ENCODE results near the gene MAGI2.

The MAGI2 gene

DNA sequence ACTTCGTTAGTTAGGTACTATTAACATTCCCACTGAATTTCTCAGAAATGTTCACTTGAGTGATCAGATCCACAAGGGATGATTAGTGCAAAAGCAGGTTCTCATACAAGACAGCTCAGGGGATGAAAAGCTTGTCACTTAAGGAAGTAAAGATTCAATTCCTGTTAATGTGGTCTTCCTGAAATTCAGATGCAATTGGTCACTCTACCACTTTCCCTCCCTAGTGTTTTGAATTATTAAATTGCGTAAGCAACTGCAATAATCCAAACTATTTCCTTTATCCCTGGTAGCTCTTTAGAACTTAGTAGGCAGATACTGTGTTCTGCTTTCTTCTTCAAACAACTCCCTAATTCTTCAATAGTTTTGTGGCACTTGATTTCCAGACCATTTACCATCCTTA lies 121.4 kb downstream of the MAGI2 start:
- Histone ChIP-seq H4K20me1 (ENCODE audit: control insufficient read depth, insufficient read depth, low read depth, low read length) (no peaks in the 10 kb centered on the region), H3K27me3 (ENCODE audit: control insufficient read depth, low read length) (no peaks in the 10 kb centered on the region), H3K4me3 (ENCODE audit: low read length) (no peak overlapping the region), H3F3A (ENCODE audit: control insufficient read depth, insufficient read depth) (no peaks in the 10 kb centered on the region), H3K4me1 (ENCODE audit: control insufficient read depth, low read length) (no peaks in the 10 kb centered on the region), H3K9me2 (replicated peaks; ENCODE audit: control insufficient read depth, low read length) (no peaks in the 10 kb centered on the region), H3K9me3 (ENCODE audit: control insufficient read depth, insufficient read depth, low read length) (no peaks in the 10 kb centered on the region), H3K79me2 (ENCODE audit: control insufficient read depth, low read length) (no peaks in the 10 kb centered on the region), H3K4me2 (ENCODE audit: low read length) (no peak overlapping the region), H3K27ac (ENCODE audit: low read depth, low read length) (no peak overlapping the region), H3K36me3 (ENCODE audit: control insufficient read depth, low read length) (no peaks in the 10 kb centered on the region)
- no peak for TF ChIP-seq CTCF (IDR thresholded peaks at IDR 0.05; ENCODE audit: low read depth, low read length, poor library complexity, severe bottlenecking)
- TF ChIP-seq EZH2phosphoT487 (IDR thresholded peaks at IDR 0.05; ENCODE audit: borderline replicate concordance, low read length), result no peak

DNA sequence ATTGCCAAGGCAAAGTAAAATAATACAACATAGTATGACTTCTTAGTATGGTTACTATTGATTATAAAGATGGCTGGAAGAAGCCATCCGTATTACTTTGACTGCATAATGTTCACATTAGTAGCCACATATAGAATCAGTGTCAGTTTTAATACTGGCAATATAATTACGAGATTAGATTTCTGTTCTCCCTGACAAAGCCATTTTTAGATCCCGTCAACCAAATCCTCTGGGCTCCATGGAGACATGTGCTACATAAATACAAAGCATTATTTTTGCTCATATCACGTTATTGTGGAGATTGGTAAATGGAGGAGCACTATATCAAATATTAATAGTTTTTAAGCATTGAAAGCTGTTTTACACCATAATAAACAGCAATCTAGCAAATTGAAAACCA lies 124.0 kb downstream of the MAGI2 start:
- Histone ChIP-seq H3K9me3 (ENCODE audit: control insufficient read depth, insufficient read depth, low read length) (no peaks in the 10 kb centered on the region), H3K4me1 (ENCODE audit: control insufficient read depth, low read length) (no peaks in the 10 kb centered on the region), H3K4me3 (ENCODE audit: low read length) (no peak overlapping the region), H3K79me2 (ENCODE audit: control insufficient read depth, low read length) (no peaks in the 10 kb centered on the region), H3K4me2 (ENCODE audit: low read length) (no peak overlapping the region), H3K27me3 (ENCODE audit: control insufficient read depth, low read length) (no peaks in the 10 kb centered on the region), H3K27ac (ENCODE audit: low read depth, low read length) (no peak overlapping the region), H3K36me3 (ENCODE audit: control insufficient read depth, low read length) (no peaks in the 10 kb centered on the region), H4K20me1 (ENCODE audit: control insufficient read depth, insufficient read depth, low read depth, low read length) (no peaks in the 10 kb centered on the region), H3F3A (ENCODE audit: control insufficient read depth, insufficient read depth) (no peaks in the 10 kb centered on the region), H3K9me2 (replicated peaks; ENCODE audit: control insufficient read depth, low read length) (no peaks in the 10 kb centered on the region; the same call in 1 of the 2 replicates)
- no peak for TF ChIP-seq EZH2phosphoT487 (IDR thresholded peaks at IDR 0.05; ENCODE audit: borderline replicate concordance, low read length)
- TF ChIP-seq CTCF (IDR thresholded peaks at IDR 0.05; ENCODE audit: low read depth, low read length, poor library complexity, severe bottlenecking), result no peak

GRCh38 chr7:79320741-79321473 lies 132.6 kb downstream of the MAGI2 start:
- no peaks in the 10 kb centered on the region for H3F3A ChIP-seq (ENCODE audit: control insufficient read depth, insufficient read depth)
- H4K20me1 ChIP-seq (ENCODE audit: control insufficient read depth, insufficient read depth, low read depth, low read length), result no peaks in the 10 kb centered on the region
- no peak overlapping the region for H3K27ac ChIP-seq (ENCODE audit: low read depth, low read length)
- no peaks in the 10 kb centered on the region for H3K79me2 ChIP-seq (ENCODE audit: control insufficient read depth, low read length)
- no peaks in the 10 kb centered on the region for H3K4me1 ChIP-seq (ENCODE audit: control insufficient read depth, low read length)
- no peak overlapping the region for H3K4me3 ChIP-seq (ENCODE audit: low read length)
- TF ChIP-seq EZH2phosphoT487 (IDR thresholded peaks at IDR 0.05; ENCODE audit: borderline replicate concordance, low read length) (no peak), CTCF (IDR thresholded peaks at IDR 0.05; ENCODE audit: low read depth, low read length, poor library complexity, severe bottlenecking) (no peak)
- H3K9me2 ChIP-seq (replicated peaks; ENCODE audit: control insufficient read depth, low read length), result no peaks in the 10 kb centered on the region
- H3K4me2 ChIP-seq (ENCODE audit: low read length), result no peak overlapping the region
- H3K27me3 ChIP-seq (ENCODE audit: control insufficient read depth, low read length), result no peaks in the 10 kb centered on the region
- no peaks in the 10 kb centered on the region for H3K36me3 ChIP-seq (ENCODE audit: control insufficient read depth, low read length)
- no peaks in the 10 kb centered on the region for H3K9me3 ChIP-seq (ENCODE audit: control insufficient read depth, insufficient read depth, low read length)
